Peyer's patch (tissue), 4 donors: Measurements from ENCODE around the gene SEC61A2. TPM values are rescaled to one million over a fixed set of nuclear protein-coding genes. Genes with fewer than 3 reads are reported as not detected.

Experiments used
- DNase-seq, 3 donors: peaks; one replicate each; pipeline ENCODE4 v3.0.0-alpha.2; 2017 to 2019
- H3K27ac ChIP-seq, 4 donors: fragments of 200-600 bp; sonication (generic); one replicate each; pipeline ENCODE4 v1.5.1; 2016 to 2019
- H3K27me3 ChIP-seq, 2 donors: fragments of 200-600 bp; sonication (generic); one replicate each; pipeline ENCODE4 v1.5.1; 2019
- H3K36me3 ChIP-seq, 3 donors: fragments of 200-600 bp; sonication (generic); one replicate each; pipeline ENCODE4 v1.5.1; 2016 to 2019
- H3K4me1 ChIP-seq, 4 donors: fragments of 200-600 bp; sonication (generic); one replicate each; pipeline ENCODE4 v1.5.1; 2016 to 2019
- H3K4me3 ChIP-seq, 4 donors: fragments of 200-600 bp; sonication (generic); 1 replicate in 3 of 4; 2 replicates in 1 of 4; pipeline ENCODE4 v1.5.1; 2016 to 2019; ENCODE audit warnings: mild to moderate bottlenecking in 1 of 4
- H3K9me3 ChIP-seq, 4 donors: fragments of 200-600 bp; sonication (generic); one replicate each; pipeline ENCODE4 v1.5.1; 2016 to 2019; ENCODE audit warnings: mild to moderate bottlenecking in 1 of 4
- POLR2A ChIP-seq, 2 donors: fragments of 450-650 bp; IDR thresholded peaks; one replicate each; pipeline ENCODE4 v1.5.1; 2017; ENCODE audit warnings: antibody characterized with exemption in 2 of 2, mild to moderate bottlenecking in 2 of 2, moderate library complexity in 2 of 2
- total RNA-seq, 4 donors: library from RNA; depleted of rRNA; stranded (reverse); fragments of >200 nt; gene quantifications; one replicate each; pipeline ENCODE4 v1.1.0, GENCODE V29; 2016
- TF ChIP-seq, protein P1 (sequence below), 6 experiments: fragments of 450-650 bp in 4 of 6; fragments of 200-600 bp in 2 of 6; sonication (generic) in 1 of 6; IDR thresholded peaks; one replicate each; pipeline ENCODE4 v1.5.1; 2017 to 2019; ENCODE audit warnings: antibody characterized with exemption in 6 of 6, mild to moderate bottlenecking in 3 of 6, moderate library complexity in 1 of 6

SEC61A2 gene
- total RNA-seq, 4 donors from 2014 or later, result 1.4 to 8.3 (median 5.2) TPM

DNA sequence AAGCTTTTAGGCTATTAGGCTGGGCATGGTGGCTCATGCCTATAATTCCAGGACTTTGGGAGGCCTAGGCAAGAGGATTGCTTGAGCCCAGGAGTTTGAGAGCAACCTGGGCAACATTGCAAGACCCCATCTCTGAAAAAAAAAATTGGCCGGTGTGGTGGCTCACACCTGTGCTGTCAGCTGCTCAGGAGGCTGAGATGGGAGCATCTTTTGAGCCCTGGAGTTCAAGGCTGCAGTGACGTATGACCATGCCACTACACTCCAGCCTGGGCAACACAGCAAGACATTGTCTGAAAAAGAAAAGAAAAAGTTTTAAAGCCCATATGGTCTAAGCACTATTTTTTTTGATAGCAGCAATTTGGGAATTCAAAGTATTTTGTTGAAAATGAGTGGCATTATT, 15.8 kb upstream of the SEC61A2 start:
- TF ChIP-seq, protein P1, sequence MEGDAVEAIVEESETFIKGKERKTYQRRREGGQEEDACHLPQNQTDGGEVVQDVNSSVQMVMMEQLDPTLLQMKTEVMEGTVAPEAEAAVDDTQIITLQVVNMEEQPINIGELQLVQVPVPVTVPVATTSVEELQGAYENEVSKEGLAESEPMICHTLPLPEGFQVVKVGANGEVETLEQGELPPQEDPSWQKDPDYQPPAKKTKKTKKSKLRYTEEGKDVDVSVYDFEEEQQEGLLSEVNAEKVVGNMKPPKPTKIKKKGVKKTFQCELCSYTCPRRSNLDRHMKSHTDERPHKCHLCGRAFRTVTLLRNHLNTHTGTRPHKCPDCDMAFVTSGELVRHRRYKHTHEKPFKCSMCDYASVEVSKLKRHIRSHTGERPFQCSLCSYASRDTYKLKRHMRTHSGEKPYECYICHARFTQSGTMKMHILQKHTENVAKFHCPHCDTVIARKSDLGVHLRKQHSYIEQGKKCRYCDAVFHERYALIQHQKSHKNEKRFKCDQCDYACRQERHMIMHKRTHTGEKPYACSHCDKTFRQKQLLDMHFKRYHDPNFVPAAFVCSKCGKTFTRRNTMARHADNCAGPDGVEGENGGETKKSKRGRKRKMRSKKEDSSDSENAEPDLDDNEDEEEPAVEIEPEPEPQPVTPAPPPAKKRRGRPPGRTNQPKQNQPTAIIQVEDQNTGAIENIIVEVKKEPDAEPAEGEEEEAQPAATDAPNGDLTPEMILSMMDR (IDR thresholded peaks at IDR 0.05), result no peak
- no peak for TF ChIP-seq POLR2A (IDR thresholded peaks at IDR 0.05)
- H3K9me3 ChIP-seq, result no peaks in the 10 kb centered on the region
- H3K36me3 ChIP-seq, result peaks cover 0 to 62% (median 0%) of the 10 kb centered on the region in 3 donors
- H3K27ac ChIP-seq, result no peak overlapping the region
- H3K4me1 ChIP-seq, result no peaks in the 10 kb centered on the region
- no peak for DNase-seq
- no peaks in the 10 kb centered on the region for H3K27me3 ChIP-seq
- H3K4me3 ChIP-seq, result no peak overlapping the region

DNA sequence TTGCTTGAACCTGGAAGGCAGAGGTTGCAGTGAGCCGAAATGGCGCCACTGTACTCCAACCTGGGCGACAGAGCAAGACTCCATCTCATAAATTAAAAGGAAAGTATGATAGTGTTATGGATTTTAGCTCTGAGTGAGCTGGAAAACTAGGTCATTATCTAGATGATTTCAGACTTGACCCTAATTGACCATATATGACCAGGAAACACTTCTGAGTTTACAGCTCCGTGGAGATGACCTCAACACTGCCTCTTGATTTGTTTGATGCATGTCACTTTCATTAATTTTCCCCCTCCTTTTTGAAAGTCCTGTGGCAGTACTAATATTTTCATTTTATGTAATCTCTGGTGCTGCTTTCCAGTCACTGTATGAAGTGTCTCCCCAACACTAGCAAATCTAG, 7.8 kb upstream of the SEC61A2 start:
- Histone ChIP-seq H3K36me3 (peaks cover 0 to 41% (median 0%) of the 10 kb centered on the region in 3 donors), H3K9me3 (no peaks in the 10 kb centered on the region), H3K4me3 (no peak overlapping the region), H3K27ac (no peak overlapping the region), H3K4me1 (no peaks in the 10 kb centered on the region), H3K27me3 (no peaks in the 10 kb centered on the region)
- DNase-seq, result no peak
- no peak for TF ChIP-seq POLR2A (IDR thresholded peaks at IDR 0.05)
- TF ChIP-seq, protein P1 (IDR thresholded peaks at IDR 0.05), result no peak

DNA sequence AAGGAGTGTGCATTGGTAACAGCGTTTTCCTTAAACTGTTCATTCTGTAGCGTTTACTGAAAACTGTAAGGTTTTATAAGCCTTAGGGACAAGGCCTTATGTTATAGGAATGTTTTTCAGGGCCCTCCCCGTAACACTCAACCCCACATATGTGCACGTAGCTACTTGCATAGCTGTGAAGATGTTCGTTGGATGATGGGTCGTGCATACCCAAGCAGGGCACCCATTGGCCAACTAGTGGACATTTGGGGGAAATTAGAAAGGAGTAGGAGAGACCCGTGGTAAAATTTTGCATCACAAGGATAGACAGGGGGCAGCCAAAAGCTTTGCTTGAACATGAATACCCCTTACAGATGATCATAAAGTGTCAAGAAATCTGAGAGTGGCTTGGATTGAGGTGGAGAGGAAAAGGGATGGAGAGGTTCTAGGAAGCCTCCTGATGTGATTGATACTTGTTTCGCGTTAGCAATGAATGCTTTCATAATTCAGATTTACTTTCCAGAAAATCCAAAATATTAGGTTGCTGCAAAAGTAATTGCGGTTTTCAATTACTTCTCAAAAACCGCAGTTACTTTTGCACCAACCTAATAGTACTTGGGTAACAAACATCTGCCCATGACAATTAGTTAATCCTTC, 878 bp downstream of the SEC61A2 start:
- peak overlapping the region in 3 of 4 donors; percentile 94 to 99 (median 94) for H3K27ac ChIP-seq
- H3K4me1 ChIP-seq, result no peaks in the 10 kb centered on the region
- peaks cover 0 to 10% (median 0%) of the 10 kb centered on the region in 3 donors for H3K36me3 ChIP-seq
- H3K9me3 ChIP-seq, result no peaks in the 10 kb centered on the region
- no peaks in the 10 kb centered on the region for H3K27me3 ChIP-seq
- TF ChIP-seq, protein P1 (IDR thresholded peaks at IDR 0.05), result peak in 5 of 6 experiments; percentile 21 to 38 (median 27)
- no peak for TF ChIP-seq POLR2A (IDR thresholded peaks at IDR 0.05)
- DNase-seq, result peak in 2 of 3 donors; percentile 48 to 58
- H3K4me3 ChIP-seq, result peak overlapping the region; percentile 90 to 92 (median 91)

DNA sequence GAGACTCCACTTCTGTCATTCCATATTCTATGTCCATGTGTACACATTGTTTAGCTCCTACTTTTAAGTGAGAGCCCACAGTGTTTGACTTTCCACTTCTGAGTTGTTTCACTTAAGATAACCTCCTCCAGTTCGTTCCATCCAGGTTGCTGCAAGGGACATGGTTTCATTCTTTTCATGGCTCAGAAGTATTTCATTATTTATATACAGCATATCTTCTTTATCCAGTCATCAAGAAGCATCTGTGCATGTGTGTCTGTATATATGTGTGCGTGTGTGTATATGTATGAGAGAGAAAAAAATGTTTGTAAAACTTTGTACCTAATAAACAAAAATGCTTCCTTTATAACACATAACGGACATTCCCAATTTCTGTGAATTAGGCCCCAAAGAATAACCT, 6.2 kb downstream of the SEC61A2 start:
- Histone ChIP-seq H3K36me3 (peaks cover 0 to 50% (median 0%) of the 10 kb centered on the region in 3 donors), H3K27ac (no peak overlapping the region)
- DNase-seq, result no peak

DNA sequence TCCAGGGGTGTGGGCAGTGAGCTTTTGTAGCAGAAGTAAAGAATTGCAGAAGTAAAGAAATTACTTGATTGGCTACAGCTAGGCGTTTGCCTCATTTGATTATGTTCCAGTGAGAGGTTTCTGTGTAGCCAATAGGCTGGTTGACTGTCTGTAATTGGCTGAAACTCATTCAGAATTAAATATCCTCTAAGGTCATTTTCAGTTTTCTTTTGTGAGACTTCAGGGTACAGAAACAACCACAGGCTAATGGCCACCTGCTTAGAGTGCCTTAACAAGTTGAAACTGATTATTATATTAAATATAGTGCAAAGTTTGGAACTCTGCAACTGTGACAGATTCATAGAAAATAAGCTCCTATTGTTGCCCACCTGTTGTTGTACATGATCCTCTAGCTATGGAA, 10.6 kb downstream of the SEC61A2 start:
- Histone ChIP-seq H3K27ac (no peak overlapping the region), H3K4me1 (no peaks in the 10 kb centered on the region), H3K36me3 (peaks cover 0 to 71% (median 2%) of the 10 kb centered on the region in 3 donors), H3K27me3 (no peaks in the 10 kb centered on the region), H3K9me3 (no peaks in the 10 kb centered on the region), H3K4me3 (no peak overlapping the region)
- no peak for TF ChIP-seq POLR2A (IDR thresholded peaks at IDR 0.05)
- TF ChIP-seq, protein P1 (IDR thresholded peaks at IDR 0.05), result no peak
- no peak for DNase-seq

More for the DNA sequence above, 6.2 kb downstream of the SEC61A2 start:
- Histone ChIP-seq H3K9me3 (no peaks in the 10 kb centered on the region), H3K27me3 (no peaks in the 10 kb centered on the region), H3K4me1 (no peaks in the 10 kb centered on the region), H3K4me3 (no peak overlapping the region)
- TF ChIP-seq, protein P1 (IDR thresholded peaks at IDR 0.05), result no peak
- no peak for TF ChIP-seq POLR2A (IDR thresholded peaks at IDR 0.05)
